Nephron progenitor cell (in vitro differentiated cells): ENCODE results near the gene RPA1.

ENCODE experiments used
- DNase-seq: peaks from one replicate; pipeline ENCODE4 v3.0.0; 2021
- H3K27ac Mint-ChIP-seq: 2 replicates; pipeline ENCODE4 v1.8.0; 2021; ENCODE audit warnings: mild to moderate bottlenecking, moderate library complexity, mixed read lengths
- H3K27me3 Mint-ChIP-seq: 2 replicates; pipeline ENCODE4 v1.8.0; 2021; ENCODE audit warnings: mild to moderate bottlenecking, low read depth, mixed read lengths; ENCODE audit not compliant: poor library complexity
- H3K36me3 Mint-ChIP-seq: 2 replicates; pipeline ENCODE4 v1.8.0; 2021; ENCODE audit warnings: low read depth, mixed read lengths
- H3K4me1 Mint-ChIP-seq: 2 replicates; pipeline ENCODE4 v1.8.0; 2021; ENCODE audit warnings: mixed read lengths
- H3K4me3 Mint-ChIP-seq: 2 replicates; pipeline ENCODE4 v1.8.0; 2021; ENCODE audit warnings: mild to moderate bottlenecking, moderate library complexity, mixed read lengths
- H3K9me3 Mint-ChIP-seq: 2 replicates; pipeline ENCODE4 v1.8.0; 2021; ENCODE audit warnings: mild to moderate bottlenecking, moderate library complexity, mixed read lengths
- CTCF ChIP-seq: fragments of 200-600 bp; sonication (generic); IDR thresholded peaks from 2 replicates; pipeline ENCODE4 v1.5.0; 2021; ENCODE audit warnings: antibody characterized with exemption

The RPA1 gene

GRCh38 chr17:1786708-1787107 is 43.1 kb upstream of the RPA1 start:
- no peak for TF ChIP-seq CTCF
- DNase-seq: no peak
- peak overlapping the region; percentile 43 for H3K27ac Mint-ChIP-seq
- H3K9me3 Mint-ChIP-seq: no peaks in the 10 kb centered on the region
- no peaks in the 10 kb centered on the region for H3K27me3 Mint-ChIP-seq
- peaks cover 62% of the 10 kb centered on the region for H3K36me3 Mint-ChIP-seq
- H3K4me1 Mint-ChIP-seq: peaks cover 23% of the 10 kb centered on the region
- no peak overlapping the region for H3K4me3 Mint-ChIP-seq

- no peaks in the 10 kb centered on the region for H3K9me3 Mint-ChIP-seq
- peaks cover 23% of the 10 kb centered on the region for H3K4me1 Mint-ChIP-seq
- TF ChIP-seq CTCF: no peak
- H3K36me3 Mint-ChIP-seq: peaks cover 55% of the 10 kb centered on the region
- peak overlapping the region; percentile 43 for H3K27ac Mint-ChIP-seq
- H3K4me3 Mint-ChIP-seq: no peak overlapping the region
- H3K27me3 Mint-ChIP-seq: no peaks in the 10 kb centered on the region
- no peak for DNase-seq
These were observed 42.4 kb upstream of the RPA1 start for GRCh38 chr17:1787301-1787902.

GRCh38 chr17:1789936-1790335 is 39.9 kb upstream of the RPA1 start:
- Mint-ChIP-seq H3K9me3 (no peaks in the 10 kb centered on the region), H3K27me3 (no peaks in the 10 kb centered on the region), H3K36me3 (peaks cover 51% of the 10 kb centered on the region), H3K4me1 (peaks cover 13% of the 10 kb centered on the region), H3K4me3 (no peak overlapping the region), H3K27ac (no peak overlapping the region)
- DNase-seq: no peak
- no peak for TF ChIP-seq CTCF

- no peak for TF ChIP-seq CTCF
- H3K4me1 Mint-ChIP-seq: peaks cover 17% of the 10 kb centered on the region
- no peak overlapping the region for H3K4me3 Mint-ChIP-seq
- H3K9me3 Mint-ChIP-seq: no peaks in the 10 kb centered on the region
- DNase-seq: no peak
- peaks cover 47% of the 10 kb centered on the region for H3K36me3 Mint-ChIP-seq
- no peaks in the 10 kb centered on the region for H3K27me3 Mint-ChIP-seq
- H3K27ac Mint-ChIP-seq: peak overlapping the region; percentile 48
These were observed 37.0 kb upstream of the RPA1 start for GRCh38 chr17:1792495-1793446.

- no peaks in the 10 kb centered on the region for H3K27me3 Mint-ChIP-seq
- H3K4me3 Mint-ChIP-seq: no peak overlapping the region
- H3K36me3 Mint-ChIP-seq: peaks cover 46% of the 10 kb centered on the region
- no peak for DNase-seq
- peaks cover 16% of the 10 kb centered on the region for H3K4me1 Mint-ChIP-seq
- no peak for TF ChIP-seq CTCF
- H3K9me3 Mint-ChIP-seq: no peaks in the 10 kb centered on the region
- H3K27ac Mint-ChIP-seq: peak overlapping the region; percentile 42
These were observed 36.4 kb upstream of the RPA1 start for GRCh38 chr17:1793447-1793806.
